Prostate gland (tissue), 2 donors: ENCODE results near the gene PHLPP1.

Experiments used
- CTCF ChIP-seq, 4 experiments: fragments of 200-600 bp in 2 of 4; fragments of 450-650 bp in 2 of 4; sonication (generic) in 2 of 4; IDR thresholded peaks; 1 replicate in 3 of 4; 2 replicates in 1 of 4; pipeline ENCODE4 v1.5.1; 2016 to 2019; ENCODE audit warnings: antibody characterized with exemption in 4 of 4, mild to moderate bottlenecking in 2 of 4, moderate library complexity in 2 of 4
- POLR2A ChIP-seq: fragments of 450-650 bp; IDR thresholded peaks from one replicate; pipeline ENCODE4 v1.6.1; 2016; ENCODE audit warnings: antibody characterized with exemption, mild to moderate bottlenecking

GRCh38 chr18:62974928-62975675 lies 259.8 kb downstream of the PHLPP1 start:
- no peak for TF ChIP-seq POLR2A
- no peak for TF ChIP-seq CTCF (IDR thresholded peaks at IDR 0.05)
